NCI-H446 treated with DMSO at 0.1 percent for 48 hours (cell line): Measurements from ENCODE around the gene DNM1.

Experiments
- DNase-seq: peaks from one replicate; lab custom pipeline; 2025; lab: John Stamatoyannopoulos, UW

DNM1 gene

GRCh38 chr9:128205296-128205944 lies 2.2 kb downstream of the DNM1 start:
- DNase-seq: no peak

- no peak for DNase-seq
Observed at GRCh38 chr9:128206484-128206883, 3.3 kb downstream of the DNM1 start.

DNA sequence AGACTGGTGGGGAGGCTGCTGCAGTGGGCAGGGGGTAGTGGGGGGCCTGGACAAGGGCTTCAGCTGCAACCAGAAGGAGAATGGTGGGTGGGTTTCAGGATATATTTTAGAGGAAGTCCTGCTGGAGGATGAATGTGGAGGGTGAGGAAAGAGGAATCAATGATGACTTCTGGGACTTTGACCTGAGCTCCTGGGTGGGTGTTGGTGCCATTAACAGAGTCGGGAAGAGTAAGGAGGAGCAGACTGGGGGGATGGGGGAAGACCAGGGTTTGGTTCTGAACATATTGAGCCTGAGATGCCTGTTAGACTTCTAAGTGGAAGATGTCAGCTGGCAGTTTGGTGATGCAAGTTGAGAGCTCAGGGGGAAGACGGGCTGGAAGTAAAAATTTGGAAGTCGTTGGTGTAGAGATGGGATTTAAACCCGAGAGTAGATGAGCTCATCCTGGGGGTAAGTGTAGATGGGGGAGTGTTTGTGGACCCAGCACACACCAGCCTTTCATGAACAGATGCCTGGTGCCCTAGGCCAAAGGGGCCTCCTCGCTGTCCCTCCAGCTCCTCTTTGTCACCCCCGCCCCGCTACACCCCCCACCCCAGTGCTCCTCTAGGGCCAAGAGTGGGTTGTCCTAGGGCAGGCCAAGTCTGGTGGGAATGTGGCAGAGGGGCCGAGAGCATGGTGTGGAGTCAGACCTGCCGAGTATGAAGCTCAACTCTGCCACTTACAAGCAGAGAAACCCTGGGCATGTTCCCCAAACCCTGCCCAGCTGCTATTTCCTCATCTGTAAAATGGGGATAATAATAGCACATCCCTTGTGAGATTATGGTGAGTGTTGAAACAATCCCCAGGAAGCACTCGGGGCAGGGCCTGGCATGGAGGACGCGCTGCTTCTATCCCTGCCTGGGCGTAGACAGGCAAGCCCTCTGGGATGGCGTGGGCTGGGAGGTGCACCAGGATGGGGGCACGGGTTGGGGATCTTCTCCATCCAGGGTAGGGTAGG lies 4.0 kb downstream of the DNM1 start:
- DNase-seq: no peak

- DNase-seq: no peak
Observed at GRCh38 chr9:128208386-128208785, 5.2 kb downstream of the DNM1 start.

GRCh38 chr9:128208946-128209669 lies 5.9 kb downstream of the DNM1 start:
- DNase-seq: no peak

- no peak for DNase-seq
Observed at GRCh38 chr9:128211186-128211980, 8.2 kb downstream of the DNM1 start.

DNA sequence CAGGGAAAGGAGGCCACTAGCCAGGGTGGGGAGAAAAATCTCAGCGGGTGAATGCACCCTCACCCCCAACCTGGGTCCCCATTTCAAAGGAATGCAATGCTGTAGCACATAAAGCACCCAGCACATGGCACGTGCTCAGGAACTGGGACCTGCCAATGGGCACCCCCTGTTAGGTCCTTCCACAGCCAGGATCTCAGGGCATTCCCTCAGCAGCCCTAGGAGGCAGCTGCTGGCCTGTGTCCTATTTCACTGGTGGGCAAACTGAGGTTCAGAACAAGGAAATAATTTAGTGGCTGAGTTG lies 8.8 kb downstream of the DNM1 start:
- no peak for DNase-seq

DNA sequence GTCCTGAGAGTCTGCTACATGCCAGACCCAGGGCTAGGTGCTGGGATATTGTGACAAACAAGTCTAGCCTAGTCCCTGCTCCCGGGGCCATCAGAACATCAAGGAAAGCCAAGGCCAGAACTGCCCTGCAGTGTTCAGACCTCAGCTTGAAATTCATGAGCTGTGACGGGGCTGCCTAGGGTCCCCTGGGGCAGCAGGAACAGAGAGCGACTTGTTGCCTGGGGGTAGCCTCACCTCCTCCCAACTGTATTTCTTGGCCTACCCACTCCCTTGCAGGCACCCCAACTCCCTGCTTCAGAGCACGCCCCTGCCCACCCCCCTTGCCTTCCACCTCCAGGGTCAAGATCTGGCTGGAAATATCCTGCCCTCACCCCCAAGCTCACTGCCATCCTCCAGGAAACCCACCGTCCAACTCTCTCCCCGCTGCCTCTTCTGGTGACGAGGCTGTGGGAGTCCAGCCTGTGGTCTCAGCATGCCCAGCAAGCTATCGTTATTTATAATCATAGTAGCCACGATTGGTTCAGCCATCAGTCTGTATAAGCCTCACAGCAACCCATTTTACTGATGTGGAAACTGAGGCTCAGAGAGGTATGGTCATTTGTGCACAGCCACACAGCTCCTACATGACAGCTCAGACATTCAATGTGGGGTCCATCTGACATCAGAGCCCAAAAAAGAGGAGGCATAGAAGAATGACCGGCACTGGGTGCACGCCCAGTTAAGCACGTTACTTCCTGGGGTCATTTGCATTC lies 10.7 kb downstream of the DNM1 start:
- DNase-seq: no peak

GRCh38 chr9:128214571-128215490 lies 11.7 kb downstream of the DNM1 start:
- no peak for DNase-seq

GRCh38 chr9:128215491-128216409 lies 12.6 kb downstream of the DNM1 start:
- DNase-seq: no peak

DNA sequence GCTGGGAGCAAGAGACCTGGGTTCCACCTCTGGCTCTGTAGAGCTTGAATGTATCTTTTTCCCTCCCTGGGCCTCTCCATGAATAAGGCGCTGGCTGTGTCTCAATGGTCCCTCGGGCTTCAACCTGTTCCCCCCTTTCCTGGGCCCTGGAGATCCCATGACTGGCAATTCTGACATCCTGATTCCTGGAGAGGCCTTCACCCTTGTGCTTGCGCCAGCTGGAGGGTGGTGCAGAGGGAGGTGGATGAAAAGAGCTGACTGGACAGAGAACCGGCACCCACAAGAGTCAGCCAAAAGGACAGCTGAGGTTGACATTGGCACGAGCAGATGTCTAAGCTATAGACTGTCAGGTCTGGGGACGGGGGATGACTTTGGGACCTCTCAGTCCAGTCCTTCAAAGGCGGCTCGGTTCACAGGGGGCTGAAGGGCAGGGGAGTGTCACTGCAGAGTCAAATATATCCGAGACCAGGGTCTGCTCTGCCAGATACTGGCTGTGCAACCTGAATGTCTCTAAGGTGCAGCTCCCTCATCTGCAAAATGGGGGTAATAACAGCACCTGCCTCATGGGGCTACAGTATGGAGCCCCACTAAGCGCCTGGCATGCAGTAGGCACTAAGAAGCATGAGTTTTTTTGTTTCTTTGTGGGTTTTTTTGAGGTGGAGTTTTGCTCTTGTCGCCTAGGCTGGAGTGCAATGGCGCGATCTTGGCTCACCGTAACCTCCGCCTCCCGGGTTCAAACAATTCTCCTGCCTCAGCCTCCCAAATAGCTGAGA lies 13.8 kb downstream of the DNM1 start:
- no peak for DNase-seq

DNA sequence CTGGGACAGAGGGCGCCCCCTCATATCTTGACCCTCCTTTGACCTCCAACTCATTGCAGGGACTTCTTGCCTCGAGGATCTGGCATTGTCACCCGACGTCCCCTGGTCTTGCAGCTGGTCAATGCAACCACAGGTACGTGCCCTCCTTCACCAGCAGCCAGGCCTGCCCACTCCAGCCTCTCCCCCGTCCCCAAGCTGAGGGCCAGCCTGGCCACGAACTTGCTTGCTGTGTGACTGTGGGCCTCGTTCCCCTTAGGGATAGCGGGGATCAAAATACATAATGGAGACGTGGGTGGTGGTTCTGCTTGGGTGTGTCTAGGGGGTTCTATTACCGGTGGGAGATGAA lies 15.0 kb downstream of the DNM1 start:
- DNase-seq: no peak

- no peak for DNase-seq
Observed at GRCh38 chr9:128218518-128219389, 15.6 kb downstream of the DNM1 start.

- DNase-seq: no peak
Observed at GRCh38 chr9:128219831-128220230, 16.7 kb downstream of the DNM1 start.

- DNase-seq: no peak
Observed at GRCh38 chr9:128222026-128222425, 18.8 kb downstream of the DNM1 start.

DNA sequence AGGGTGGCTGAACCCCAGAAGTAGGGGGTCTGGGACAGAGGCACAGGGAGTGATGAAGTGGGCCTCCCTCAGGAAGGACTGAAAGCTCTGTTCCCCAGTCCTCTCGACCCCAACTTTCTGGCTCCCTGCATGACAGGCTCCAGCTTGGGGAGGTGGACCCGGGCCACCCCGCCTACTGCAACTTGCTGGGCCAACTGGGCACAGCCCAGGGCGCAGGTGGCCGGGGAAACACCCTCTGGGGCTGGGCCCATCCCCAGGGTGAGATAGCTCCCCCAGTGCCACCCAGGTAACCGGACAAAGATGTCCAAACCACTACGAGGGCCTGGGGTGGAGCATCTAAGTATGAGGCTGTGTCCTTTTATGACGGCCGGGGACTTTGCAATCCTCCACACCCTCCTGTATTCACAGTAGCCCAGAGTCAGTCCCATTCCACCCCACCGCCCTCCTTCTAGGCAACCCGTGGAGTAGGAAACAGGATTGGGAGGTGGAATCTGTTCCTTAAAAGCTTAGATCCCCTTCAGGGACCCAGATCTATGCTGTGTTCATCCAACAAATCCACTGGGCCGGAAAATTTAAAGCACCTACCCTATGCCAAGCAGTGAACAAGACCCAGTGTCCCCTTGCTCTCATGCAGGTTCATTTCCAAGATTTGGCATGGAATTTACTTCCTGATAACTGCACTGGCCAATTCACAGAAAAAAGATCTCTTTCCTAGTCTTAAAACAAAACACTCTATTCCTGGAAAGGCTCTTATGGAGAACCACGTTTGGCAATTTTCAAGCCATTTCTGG lies 19.9 kb downstream of the DNM1 start:
- no peak for DNase-seq

DNA sequence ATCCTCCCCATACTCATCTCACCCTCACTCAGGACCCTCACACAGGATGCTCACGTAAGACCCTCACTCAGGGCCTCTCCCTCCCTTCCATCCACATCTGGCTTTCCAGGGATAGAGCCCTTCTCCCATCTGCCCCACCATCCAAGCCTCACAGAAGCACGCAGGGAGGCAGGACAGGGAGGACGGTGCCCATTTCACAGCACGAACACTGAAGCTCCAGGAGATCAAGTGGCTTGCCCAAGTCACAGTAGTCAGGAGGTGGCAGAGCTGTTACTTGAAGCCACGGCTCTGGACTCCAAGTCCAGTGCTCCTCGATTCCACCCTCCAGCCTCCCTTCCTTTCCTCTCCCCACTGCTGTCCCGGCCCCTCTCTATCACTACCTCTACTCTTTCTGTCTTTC lies 21.7 kb downstream of the DNM1 start:
- DNase-seq: no peak
